Measurements from ENCODE around the gene MPP2.

GRCh38 chr17:43829738-43830137 lies 77.6 kb downstream of the MPP2 start:
- TF ChIP-seq, protein P1, sequence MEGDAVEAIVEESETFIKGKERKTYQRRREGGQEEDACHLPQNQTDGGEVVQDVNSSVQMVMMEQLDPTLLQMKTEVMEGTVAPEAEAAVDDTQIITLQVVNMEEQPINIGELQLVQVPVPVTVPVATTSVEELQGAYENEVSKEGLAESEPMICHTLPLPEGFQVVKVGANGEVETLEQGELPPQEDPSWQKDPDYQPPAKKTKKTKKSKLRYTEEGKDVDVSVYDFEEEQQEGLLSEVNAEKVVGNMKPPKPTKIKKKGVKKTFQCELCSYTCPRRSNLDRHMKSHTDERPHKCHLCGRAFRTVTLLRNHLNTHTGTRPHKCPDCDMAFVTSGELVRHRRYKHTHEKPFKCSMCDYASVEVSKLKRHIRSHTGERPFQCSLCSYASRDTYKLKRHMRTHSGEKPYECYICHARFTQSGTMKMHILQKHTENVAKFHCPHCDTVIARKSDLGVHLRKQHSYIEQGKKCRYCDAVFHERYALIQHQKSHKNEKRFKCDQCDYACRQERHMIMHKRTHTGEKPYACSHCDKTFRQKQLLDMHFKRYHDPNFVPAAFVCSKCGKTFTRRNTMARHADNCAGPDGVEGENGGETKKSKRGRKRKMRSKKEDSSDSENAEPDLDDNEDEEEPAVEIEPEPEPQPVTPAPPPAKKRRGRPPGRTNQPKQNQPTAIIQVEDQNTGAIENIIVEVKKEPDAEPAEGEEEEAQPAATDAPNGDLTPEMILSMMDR (IDR thresholded peaks at IDR 0.05; ENCODE audit: poor library complexity, severe bottlenecking): no peak
- TF ChIP-seq, protein P2, sequence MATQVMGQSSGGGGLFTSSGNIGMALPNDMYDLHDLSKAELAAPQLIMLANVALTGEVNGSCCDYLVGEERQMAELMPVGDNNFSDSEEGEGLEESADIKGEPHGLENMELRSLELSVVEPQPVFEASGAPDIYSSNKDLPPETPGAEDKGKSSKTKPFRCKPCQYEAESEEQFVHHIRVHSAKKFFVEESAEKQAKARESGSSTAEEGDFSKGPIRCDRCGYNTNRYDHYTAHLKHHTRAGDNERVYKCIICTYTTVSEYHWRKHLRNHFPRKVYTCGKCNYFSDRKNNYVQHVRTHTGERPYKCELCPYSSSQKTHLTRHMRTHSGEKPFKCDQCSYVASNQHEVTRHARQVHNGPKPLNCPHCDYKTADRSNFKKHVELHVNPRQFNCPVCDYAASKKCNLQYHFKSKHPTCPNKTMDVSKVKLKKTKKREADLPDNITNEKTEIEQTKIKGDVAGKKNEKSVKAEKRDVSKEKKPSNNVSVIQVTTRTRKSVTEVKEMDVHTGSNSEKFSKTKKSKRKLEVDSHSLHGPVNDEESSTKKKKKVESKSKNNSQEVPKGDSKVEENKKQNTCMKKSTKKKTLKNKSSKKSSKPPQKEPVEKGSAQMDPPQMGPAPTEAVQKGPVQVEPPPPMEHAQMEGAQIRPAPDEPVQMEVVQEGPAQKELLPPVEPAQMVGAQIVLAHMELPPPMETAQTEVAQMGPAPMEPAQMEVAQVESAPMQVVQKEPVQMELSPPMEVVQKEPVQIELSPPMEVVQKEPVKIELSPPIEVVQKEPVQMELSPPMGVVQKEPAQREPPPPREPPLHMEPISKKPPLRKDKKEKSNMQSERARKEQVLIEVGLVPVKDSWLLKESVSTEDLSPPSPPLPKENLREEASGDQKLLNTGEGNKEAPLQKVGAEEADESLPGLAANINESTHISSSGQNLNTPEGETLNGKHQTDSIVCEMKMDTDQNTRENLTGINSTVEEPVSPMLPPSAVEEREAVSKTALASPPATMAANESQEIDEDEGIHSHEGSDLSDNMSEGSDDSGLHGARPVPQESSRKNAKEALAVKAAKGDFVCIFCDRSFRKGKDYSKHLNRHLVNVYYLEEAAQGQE (IDR thresholded peaks at IDR 0.05; ENCODE audit: borderline replicate concordance): no peak
- TF ChIP-seq RAD21 (conservative IDR thresholded peaks at IDR 0.05): no peak
